SK-N-SH (cell line): Measurements from ENCODE around the gene PRDM15. TPM values are rescaled to one million over a fixed set of nuclear protein-coding genes. Genes with fewer than 3 reads are reported as not detected.

ENCODE experiments used
- CTCF ChIA-PET: fragments of 300-600, 350-600 bp; formaldehyde crosslinking; extraction: SDS; loops from one replicate; lab custom pipeline; 2021; lab: Yijun Ruan, JAX
- POLR2A ChIA-PET: fragments of 350-600 bp; sonication (Branson Sonifier 250); formaldehyde crosslinking; extraction: SDS; loops from one replicate; lab custom pipeline; 2020; ENCODE audit warnings: antibody characterized with exemption, inconsistent platforms; lab: Yijun Ruan, JAX
- DNase-seq: peaks from one replicate; pipeline ENCODE4 v3.0.0; 2012
- H2AFZ ChIP-seq: fragments of 200-600 bp; sonication (generic); 2 replicates; pipeline ENCODE4 v1.8.1; 2016; ENCODE audit warnings: antibody characterized with exemption, mild to moderate bottlenecking, low read depth
- H3F3A ChIP-seq: fragments of 200-600 bp; sonication (generic); replicated peaks from 2 replicates; pipeline ENCODE3; 2016; ENCODE audit warnings: antibody characterized with exemption, mild to moderate bottlenecking; ENCODE audit not compliant: insufficient read depth
- H3K27ac ChIP-seq, 2 experiments: fragments of 200-500 bp in 1 of 2; fragments of 200-600 bp in 1 of 2; sonication (Bioruptor generic) in 1 of 2; sonication (generic), shearing (Covaris generic) in 1 of 2; 2 replicates each; pipeline versions ENCODE4 v1.5.1 to v1.6.1; 2014 to 2016; ENCODE audit warnings: low read depth in 2 of 2, inconsistent platforms in 1 of 2, low read length in 1 of 2, mild to moderate bottlenecking in 1 of 2, mixed read lengths in 1 of 2
- H3K27me3 ChIP-seq: fragments of 200-600 bp; sonication (generic), shearing (Covaris generic); 2 replicates; pipeline ENCODE4 v1.6.1; 2016; ENCODE audit warnings: mixed run types; ENCODE audit not compliant: insufficient read depth
- H3K36me3 ChIP-seq, 2 experiments: fragments of 200-500 bp in 1 of 2; fragments of 200-600 bp in 1 of 2; sonication (Bioruptor generic) in 1 of 2; sonication (generic) in 1 of 2; replicated peaks in 1 of 2; 2 replicates each; pipeline versions ENCODE3 to v1.5.1; 2014 to 2016; ENCODE audit warnings: low read length in 1 of 2, mild to moderate bottlenecking in 1 of 2; ENCODE audit not compliant: insufficient read depth in 2 of 2, control insufficient read depth in 1 of 2
- H3K4me1 ChIP-seq, 2 experiments: fragments of 200-500 bp in 1 of 2; fragments of 200-600 bp in 1 of 2; sonication (Bioruptor generic) in 1 of 2; sonication (generic), shearing (Covaris generic) in 1 of 2; 2 replicates each; pipeline versions ENCODE4 v1.5.1 to v1.6.1; 2014 to 2016; ENCODE audit warnings: low read depth in 1 of 2, low read length in 1 of 2, mixed run types in 1 of 2; ENCODE audit not compliant: insufficient read depth in 2 of 2, control insufficient read depth in 1 of 2
- H3K4me2 ChIP-seq: fragments of 200-600 bp; sonication (generic), shearing (Covaris generic); 2 replicates; pipeline ENCODE4 v1.6.1; 2017; ENCODE audit warnings: mixed run types
- H3K4me3 ChIP-seq, 2 experiments: fragments of 200-500 bp in 1 of 2; fragments of 200-600 bp in 1 of 2; sonication (Bioruptor generic) in 1 of 2; sonication (generic), shearing (Covaris generic) in 1 of 2; 2 replicates each; pipeline versions ENCODE4 v1.5.1 to v1.8.1; 2014 to 2016; ENCODE audit warnings: low read depth in 2 of 2, inconsistent platforms in 1 of 2, low read length in 1 of 2, mild to moderate bottlenecking in 1 of 2, mixed read lengths in 1 of 2, moderate library complexity in 1 of 2
- H3K79me2 ChIP-seq: fragments of 200-600 bp; sonication (generic); 2 replicates; pipeline ENCODE4 v1.8.1; 2017; ENCODE audit warnings: mild to moderate bottlenecking; ENCODE audit not compliant: insufficient read depth
- H3K9ac ChIP-seq: fragments of 200-600 bp; sonication (generic); 2 replicates; pipeline ENCODE4 v1.6.1; 2017; ENCODE audit warnings: mixed run types
- H3K9me2 ChIP-seq: fragments of 200-600 bp; sonication (generic); 2 replicates; pipeline ENCODE4 v1.6.1; 2017; ENCODE audit warnings: mixed run types
- H3K9me3 ChIP-seq: fragments of 200-600 bp; sonication (generic); 2 replicates; pipeline ENCODE4 v1.6.1; 2017; ENCODE audit warnings: mixed run types, mild to moderate bottlenecking, moderate library complexity
- H4K20me1 ChIP-seq: fragments of 200-600 bp; sonication (generic); 2 replicates; pipeline ENCODE4 v1.6.1; 2017; ENCODE audit warnings: mild to moderate bottlenecking, mixed run types; ENCODE audit not compliant: insufficient read depth
- CHD2 ChIP-seq: fragments of 150-350 bp; IDR thresholded peaks from 2 replicates; pipeline ENCODE4 v1.6.1; 2018; ENCODE audit warnings: low read length; ENCODE audit not compliant: partially characterized antibody
- EP300 ChIP-seq, 2 experiments: IDR thresholded peaks; 2 replicates each; pipeline versions ENCODE4 v1.4.0 to v1.6.1; 2012; ENCODE audit warnings: borderline replicate concordance in 1 of 2, low read depth in 1 of 2, low read length in 1 of 2
- FOSL2 ChIP-seq: IDR thresholded peaks from 2 replicates; pipeline ENCODE4 v1.4.0; 2012; ENCODE audit warnings: low read depth, mild to moderate bottlenecking, moderate library complexity, borderline replicate concordance
- GABPA ChIP-seq: IDR thresholded peaks from 2 replicates; pipeline ENCODE4 v1.4.0; 2012; ENCODE audit warnings: low read depth, mild to moderate bottlenecking
- JUND ChIP-seq: IDR thresholded peaks from 2 replicates; pipeline ENCODE4 v1.4.0; 2012
- NRF1 ChIP-seq: IDR thresholded peaks from 2 replicates; pipeline ENCODE4 v1.6.1; 2012; ENCODE audit warnings: low read depth, mild to moderate bottlenecking, low read length
- REST ChIP-seq: IDR thresholded peaks from 2 replicates; pipeline ENCODE4 v1.6.1; 2012; ENCODE audit warnings: mild to moderate bottlenecking, low read depth, low read length, moderate library complexity
- RXRA ChIP-seq: IDR thresholded peaks from 2 replicates; pipeline ENCODE4 v1.4.0; 2012; ENCODE audit warnings: low read depth, mild to moderate bottlenecking, borderline replicate concordance
- SIN3A ChIP-seq: IDR thresholded peaks from 2 replicates; pipeline ENCODE4 v1.6.1; 2012; ENCODE audit warnings: low read depth, mild to moderate bottlenecking, low read length, moderate library complexity, borderline replicate concordance
- SMC3 ChIP-seq: IDR thresholded peaks from 2 replicates; pipeline ENCODE4 v1.6.1; 2012; ENCODE audit warnings: low read depth, low read length, improper control_type of control experiment
- USF2 ChIP-seq: fragments of 150-350 bp; IDR thresholded peaks from 2 replicates; pipeline ENCODE4 v1.6.1; 2017; ENCODE audit warnings: antibody characterized with exemption, low read length, low read depth, borderline replicate concordance
- ZBTB33 ChIP-seq: IDR thresholded peaks from 2 replicates; pipeline ENCODE4 v1.4.0; 2012; ENCODE audit warnings: low read depth, borderline replicate concordance
- WGBS: methylation state at CpG from one replicate; pipeline ENCODE4 v1.1.6; 2017; ENCODE audit warnings: low lambda C conversion rate; 5-methylcytosine and 5-hydroxymethylcytosine counted together
- polyA plus RNA-seq, 3 experiments: library from polyadenylated mRNA; depleted of rRNA; stranded (reverse); fragments of >200 nt; gene quantifications; 2 replicates each; pipeline ENCODE4 v1.2.3, GENCODE V29; 2012
- TF ChIP-seq, protein P1 (sequence below): IDR thresholded peaks from 2 replicates; pipeline ENCODE4 v1.4.0; 2012; ENCODE audit warnings: low read depth
- TF ChIP-seq, protein P2 (sequence below): IDR thresholded peaks from 2 replicates; pipeline ENCODE4; 2012

PRDM15 gene
- polyA plus RNA-seq, 1 of the 3 experiments (the other 2 are of a cell fraction), result 7.0 TPM

DNA sequence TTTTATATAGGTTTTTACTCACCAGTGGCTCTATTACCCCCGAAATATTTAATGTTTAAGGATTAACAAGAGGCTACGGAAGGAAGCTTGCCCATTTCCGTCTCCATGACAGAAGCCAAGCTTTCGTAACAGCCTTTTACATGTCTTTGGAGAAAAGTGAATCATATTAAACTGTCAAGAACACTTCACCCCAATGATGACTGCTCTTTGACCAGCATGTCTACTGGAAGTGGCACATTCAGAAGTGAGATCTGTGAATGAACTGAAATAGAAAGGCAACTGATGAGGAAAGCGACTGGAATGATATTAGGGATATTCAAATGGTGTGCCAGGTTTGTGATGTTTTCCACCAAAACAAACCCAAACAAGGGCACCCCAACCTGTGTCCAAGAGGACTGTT is 8.5 kb upstream of the PRDM15 start (continued):
- TF ChIP-seq ZBTB33 (no peak), RXRA (no peak)
- TF ChIP-seq, all 33 proteins: peak for 0

DNA sequence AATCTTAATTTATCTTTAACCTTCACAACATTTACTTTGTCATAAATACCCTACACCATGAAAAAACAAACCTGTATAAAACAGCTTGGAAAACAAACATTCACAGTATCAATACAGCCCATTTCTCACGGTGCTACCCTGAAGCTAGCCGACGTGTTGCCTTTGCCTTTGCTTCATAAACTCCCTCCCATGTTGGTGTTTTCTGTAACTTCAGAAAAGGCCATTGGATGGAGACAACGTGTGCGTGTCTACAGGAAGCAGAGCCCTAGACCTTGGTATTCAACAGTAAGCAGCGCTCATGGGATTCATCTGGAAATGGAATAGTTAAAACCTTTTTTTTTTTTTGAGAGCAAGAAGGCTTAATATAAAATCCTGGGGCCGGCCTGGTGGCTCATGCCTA is 7.2 kb upstream of the PRDM15 start:
- Histone ChIP-seq H3K27me3 (no peaks in the 10 kb centered on the region), H3K9me3 (no peaks in the 10 kb centered on the region), H3K4me3 (no peak overlapping the region), H3K9me2 (no peaks in the 10 kb centered on the region), H4K20me1 (no peaks in the 10 kb centered on the region), H3F3A (peaks cover 10% of the 10 kb centered on the region), H3K4me1 (no peaks in the 10 kb centered on the region; a peak in 1 of 4 replicates), H2AFZ (no peak overlapping the region), H3K9ac (no peak overlapping the region), H3K79me2 (no peaks in the 10 kb centered on the region), H3K4me2 (no peak overlapping the region), H3K27ac (no peak overlapping the region), H3K36me3 (peaks cover 6 to 16% of the 10 kb centered on the region in 2 experiments)
- POLR2A ChIA-PET, result no interaction called here
- CTCF ChIA-PET, result interaction anchor here (0.6 to 1.0 kb wide), 2 partner anchors 31 to 70 kb away, joined by 3 read pairs; no protein-coding TSS in a partner anchor
- no peak for DNase-seq
- WGBS, result 88% methylated on average over 7 of the region's 7 CpGs
- TF ChIP-seq EP300 (IDR thresholded peaks at IDR 0.05; ENCODE audit: borderline replicate concordance in 1 of 2, low read depth in 1 of 2, low read length in 1 of 2), result no peak
- no peak for TF ChIP-seq GABPA
- TF ChIP-seq SMC3, result no peak
- no peak for TF ChIP-seq CHD2
- no peak for TF ChIP-seq FOSL2

- H3F3A ChIP-seq, result peaks cover 10% of the 10 kb centered on the region
Measured at GRCh38 chr21:41885341-41886024, 6.3 kb upstream of the PRDM15 start.

More at GRCh38 chr21:41885341-41886024, 6.3 kb upstream of the PRDM15 start:
- H2AFZ ChIP-seq, result no peak overlapping the region
- H3K9me3 ChIP-seq, result no peaks in the 10 kb centered on the region
- no peaks in the 10 kb centered on the region for H3K9me2 ChIP-seq
- H3K79me2 ChIP-seq, result no peaks in the 10 kb centered on the region
- ChIA-PET POLR2A (no interaction called here), CTCF (interaction anchor here (1.0 to 1.2 kb wide), 2 partner anchors 32 to 232 kb away, joined by 3 to 5 read pairs; no protein-coding TSS in a partner anchor)
- peaks cover 6 to 14% of the 10 kb centered on the region in 2 experiments for H3K36me3 ChIP-seq
- no peak overlapping the region for H3K9ac ChIP-seq
- H3K4me2 ChIP-seq, result no peak overlapping the region
- no peak overlapping the region for H3K27ac ChIP-seq
- no peak overlapping the region for H3K4me3 ChIP-seq
- no peak for DNase-seq
- 89% methylated on average over 14 of the region's 22 CpGs for WGBS
- H3K27me3 ChIP-seq, result no peaks in the 10 kb centered on the region
- no peak for TF ChIP-seq JUND
- no peak for TF ChIP-seq REST
- TF ChIP-seq, protein P1, sequence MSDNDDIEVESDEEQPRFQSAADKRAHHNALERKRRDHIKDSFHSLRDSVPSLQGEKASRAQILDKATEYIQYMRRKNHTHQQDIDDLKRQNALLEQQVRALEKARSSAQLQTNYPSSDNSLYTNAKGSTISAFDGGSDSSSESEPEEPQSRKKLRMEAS, result no peak
- no peak for TF ChIP-seq EP300 (IDR thresholded peaks at IDR 0.05; ENCODE audit: borderline replicate concordance in 1 of 2, low read depth in 1 of 2, low read length in 1 of 2)
- no peak for TF ChIP-seq GABPA
- TF ChIP-seq USF2, result no peak
- no peak for TF ChIP-seq RXRA
- no peak for TF ChIP-seq NRF1
- TF ChIP-seq, protein P2, sequence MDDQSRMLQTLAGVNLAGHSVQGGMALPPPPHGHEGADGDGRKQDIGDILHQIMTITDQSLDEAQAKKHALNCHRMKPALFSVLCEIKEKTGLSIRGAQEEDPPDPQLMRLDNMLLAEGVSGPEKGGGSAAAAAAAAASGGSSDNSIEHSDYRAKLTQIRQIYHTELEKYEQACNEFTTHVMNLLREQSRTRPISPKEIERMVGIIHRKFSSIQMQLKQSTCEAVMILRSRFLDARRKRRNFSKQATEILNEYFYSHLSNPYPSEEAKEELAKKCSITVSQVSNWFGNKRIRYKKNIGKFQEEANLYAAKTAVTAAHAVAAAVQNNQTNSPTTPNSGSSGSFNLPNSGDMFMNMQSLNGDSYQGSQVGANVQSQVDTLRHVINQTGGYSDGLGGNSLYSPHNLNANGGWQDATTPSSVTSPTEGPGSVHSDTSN, result no peak
- TF ChIP-seq SMC3, result no peak
- no peak for TF ChIP-seq SIN3A
- TF ChIP-seq, all 33 proteins: peak for 0
- Histone ChIP-seq H3K4me1 (peaks cover 0 to 2% of the 10 kb centered on the region in 2 experiments; a peak in 1 of 4 replicates), H4K20me1 (no peaks in the 10 kb centered on the region)
